ENCODE measurements around the gene GALNTL6.
"Not testable (repeated sequence)": the region's sequence is repeated elsewhere in the genome, so short reads cannot be mapped to it uniquely, and the experiment has no call there.

GALNTL6 gene

GRCh38 chr4:172974586-172974985 lies 1161.4 kb downstream of the GALNTL6 start:
- H3K9me3 Mint-ChIP-seq (ENCODE audit: low read depth) = no peaks in the 10 kb centered on the region
- no peaks in the 10 kb centered on the region for H3K36me3 Mint-ChIP-seq
- H3K27me3 Mint-ChIP-seq = peaks cover 5% of the 10 kb centered on the region
- no peak overlapping the region for H3K4me3 Mint-ChIP-seq
- no peak overlapping the region for H3K27ac Mint-ChIP-seq
- H3K4me1 Mint-ChIP-seq (ENCODE audit: low read depth) = no peaks in the 10 kb centered on the region

- H3K27me3 Mint-ChIP-seq = peaks cover 6% of the 10 kb centered on the region
- H3K4me3 Mint-ChIP-seq = no peak overlapping the region
- H3K27ac Mint-ChIP-seq = no peak overlapping the region
- H3K36me3 Mint-ChIP-seq = no peaks in the 10 kb centered on the region
- no peaks in the 10 kb centered on the region for H3K9me3 Mint-ChIP-seq (ENCODE audit: low read depth)
- H3K4me1 Mint-ChIP-seq (ENCODE audit: low read depth) = no peaks in the 10 kb centered on the region
Measured at GRCh38 chr4:172975651-172976229, 1162.5 kb downstream of the GALNTL6 start.

GRCh38 chr4:172977491-172978041 lies 1164.4 kb downstream of the GALNTL6 start:
- H3K4me1 Mint-ChIP-seq (ENCODE audit: low read depth); H3K27me3 Mint-ChIP-seq; H3K36me3 Mint-ChIP-seq; H3K4me3 Mint-ChIP-seq; H3K9me3 Mint-ChIP-seq (ENCODE audit: low read depth); H3K27ac Mint-ChIP-seq: not testable (repeated sequence)

- Mint-ChIP-seq H3K36me3 (no peaks in the 10 kb centered on the region), H3K4me3 (no peak overlapping the region), H3K9me3 (ENCODE audit: low read depth) (no peaks in the 10 kb centered on the region), H3K27me3 (peaks cover 10% of the 10 kb centered on the region), H3K27ac (no peak overlapping the region), H3K4me1 (ENCODE audit: low read depth) (no peaks in the 10 kb centered on the region)
Measured at GRCh38 chr4:172978848-172979247, 1165.6 kb downstream of the GALNTL6 start.

GRCh38 chr4:172979332-172979731 lies 1166.1 kb downstream of the GALNTL6 start:
- H3K36me3 Mint-ChIP-seq = no peaks in the 10 kb centered on the region
- no peaks in the 10 kb centered on the region for H3K4me1 Mint-ChIP-seq (ENCODE audit: low read depth)
- no peak overlapping the region for H3K4me3 Mint-ChIP-seq
- peaks cover 10% of the 10 kb centered on the region for H3K27me3 Mint-ChIP-seq
- no peaks in the 10 kb centered on the region for H3K9me3 Mint-ChIP-seq (ENCODE audit: low read depth)
- no peak overlapping the region for H3K27ac Mint-ChIP-seq

- Mint-ChIP-seq H3K9me3 (ENCODE audit: low read depth) (no peaks in the 10 kb centered on the region), H3K36me3 (no peaks in the 10 kb centered on the region), H3K27ac (no peak overlapping the region), H3K4me1 (ENCODE audit: low read depth) (no peaks in the 10 kb centered on the region), H3K4me3 (no peak overlapping the region), H3K27me3 (peaks cover 10% of the 10 kb centered on the region)
Measured at GRCh38 chr4:172980219-172980618, 1167.0 kb downstream of the GALNTL6 start.

GRCh38 chr4:172982151-172982590 lies 1169.0 kb downstream of the GALNTL6 start:
- Mint-ChIP-seq H3K36me3 (no peaks in the 10 kb centered on the region), H3K27me3 (peaks cover 10% of the 10 kb centered on the region), H3K27ac (no peak overlapping the region), H3K4me3 (no peak overlapping the region), H3K4me1 (ENCODE audit: low read depth) (no peaks in the 10 kb centered on the region), H3K9me3 (ENCODE audit: low read depth) (no peaks in the 10 kb centered on the region)

GRCh38 chr4:172983014-172983413 lies 1169.8 kb downstream of the GALNTL6 start:
- Mint-ChIP-seq H3K27ac (no peak overlapping the region), H3K4me1 (ENCODE audit: low read depth) (no peaks in the 10 kb centered on the region)

GRCh38 chr4:172983631-172984030 lies 1170.4 kb downstream of the GALNTL6 start:
- Mint-ChIP-seq H3K9me3 (ENCODE audit: low read depth) (peaks cover 11% of the 10 kb centered on the region), H3K36me3 (peaks cover 5% of the 10 kb centered on the region), H3K4me3 (no peak overlapping the region), H3K4me1 (ENCODE audit: low read depth) (no peaks in the 10 kb centered on the region), H3K27ac (no peak overlapping the region), H3K27me3 (peaks cover 9% of the 10 kb centered on the region)

More at GRCh38 chr4:172983014-172983413, 1169.8 kb downstream of the GALNTL6 start:
- H3K36me3 Mint-ChIP-seq = peaks cover 2% of the 10 kb centered on the region
- H3K27me3 Mint-ChIP-seq = peaks cover 10% of the 10 kb centered on the region
- no peak overlapping the region for H3K4me3 Mint-ChIP-seq
- H3K9me3 Mint-ChIP-seq (ENCODE audit: low read depth) = peaks cover 7% of the 10 kb centered on the region

- Mint-ChIP-seq H3K4me1 (ENCODE audit: low read depth) (no peaks in the 10 kb centered on the region), H3K27me3 (peaks cover 9% of the 10 kb centered on the region), H3K4me3 (no peak overlapping the region), H3K9me3 (ENCODE audit: low read depth) (peaks cover 17% of the 10 kb centered on the region), H3K27ac (no peak overlapping the region), H3K36me3 (peaks cover 5% of the 10 kb centered on the region)
Measured at GRCh38 chr4:172985552-172985951, 1172.3 kb downstream of the GALNTL6 start.

GRCh38 chr4:172986114-172986513 lies 1172.9 kb downstream of the GALNTL6 start:
- Mint-ChIP-seq H3K36me3 (peaks cover 5% of the 10 kb centered on the region), H3K27ac (no peak overlapping the region), H3K9me3 (ENCODE audit: low read depth) (peaks cover 17% of the 10 kb centered on the region), H3K4me1 (ENCODE audit: low read depth) (no peaks in the 10 kb centered on the region), H3K27me3 (peaks cover 6% of the 10 kb centered on the region), H3K4me3 (no peak overlapping the region)

GRCh38 chr4:172989984-172990820 lies 1177.0 kb downstream of the GALNTL6 start:
- Mint-ChIP-seq H3K4me1 (ENCODE audit: low read depth) (no peaks in the 10 kb centered on the region), H3K36me3 (peaks cover 5% of the 10 kb centered on the region), H3K27ac (no peak overlapping the region), H3K27me3 (peaks cover 4% of the 10 kb centered on the region), H3K4me3 (no peak overlapping the region), H3K9me3 (ENCODE audit: low read depth) (peaks cover 17% of the 10 kb centered on the region)

GRCh38 chr4:172992648-172993378 lies 1179.6 kb downstream of the GALNTL6 start:
- H3K36me3 Mint-ChIP-seq = peaks cover 5% of the 10 kb centered on the region
- peaks cover 12% of the 10 kb centered on the region for H3K9me3 Mint-ChIP-seq (ENCODE audit: low read depth)
- H3K4me1 Mint-ChIP-seq (ENCODE audit: low read depth) = no peaks in the 10 kb centered on the region
- no peak overlapping the region for H3K4me3 Mint-ChIP-seq
- peaks cover 8% of the 10 kb centered on the region for H3K27me3 Mint-ChIP-seq
- no peak overlapping the region for H3K27ac Mint-ChIP-seq

GRCh38 chr4:172995161-172995560 lies 1182.0 kb downstream of the GALNTL6 start:
- Mint-ChIP-seq H3K27me3 (peaks cover 12% of the 10 kb centered on the region), H3K36me3 (no peaks in the 10 kb centered on the region), H3K4me1 (ENCODE audit: low read depth) (no peaks in the 10 kb centered on the region), H3K4me3 (no peak overlapping the region), H3K27ac (no peak overlapping the region), H3K9me3 (ENCODE audit: low read depth) (no peaks in the 10 kb centered on the region)

- no peak overlapping the region for H3K4me3 Mint-ChIP-seq
- no peaks in the 10 kb centered on the region for H3K9me3 Mint-ChIP-seq (ENCODE audit: low read depth)
- no peaks in the 10 kb centered on the region for H3K4me1 Mint-ChIP-seq (ENCODE audit: low read depth)
- no peak overlapping the region for H3K27ac Mint-ChIP-seq
- H3K36me3 Mint-ChIP-seq = no peaks in the 10 kb centered on the region
- peaks cover 12% of the 10 kb centered on the region for H3K27me3 Mint-ChIP-seq
Measured at GRCh38 chr4:172995704-172996103, 1182.5 kb downstream of the GALNTL6 start.
